Measurements from ENCODE around the gene PROCA1. TPM values are rescaled to one million over a fixed set of nuclear protein-coding genes. Genes with fewer than 3 reads are reported as not detected.

The PROCA1 gene
- polyA plus RNA-seq, 1 donor (not counting 4 experiments of a cell fraction or from before 2014, with no cell fraction given): 0.39 TPM

DNA sequence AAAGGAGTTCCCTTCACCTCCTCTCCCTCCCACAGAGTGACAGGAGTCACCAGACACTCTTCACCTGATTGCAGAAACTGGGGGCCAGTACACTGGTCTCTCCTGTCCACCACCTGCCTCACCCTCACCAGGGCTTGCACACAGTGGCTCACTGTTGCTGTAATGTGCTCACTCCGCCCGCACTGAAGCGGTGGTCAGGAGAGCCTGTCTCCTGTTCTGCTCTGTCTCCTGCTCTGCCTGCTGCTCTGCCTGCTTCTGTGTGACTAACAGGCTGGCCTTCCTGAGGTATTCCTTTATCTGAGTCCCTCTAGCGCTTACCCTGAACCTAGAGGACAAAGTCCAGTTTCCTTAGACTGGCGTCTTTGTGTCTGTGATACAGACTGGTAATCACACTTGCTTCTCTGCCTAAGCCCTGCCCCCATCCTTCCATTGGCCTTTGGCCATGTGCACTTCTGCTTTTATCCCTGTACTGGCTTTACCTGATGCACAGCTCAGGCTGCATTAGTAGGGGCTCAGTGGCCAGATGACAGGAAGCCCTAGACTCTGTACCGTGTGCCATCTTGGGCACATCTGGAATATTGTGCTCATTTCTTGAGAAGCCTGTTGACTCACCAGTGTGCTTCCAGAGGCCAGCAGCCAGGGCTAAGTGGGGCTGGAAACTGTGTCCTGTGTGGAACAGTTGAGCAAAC lies 13.3 kb downstream of the PROCA1 start:
- Histone ChIP-seq H3K4me3 (ENCODE audit: control insufficient read depth in 2 of 3, extremely low read depth in 1 of 3, insufficient read depth in 2 of 3, low read depth in 1 of 3, low read length in 3 of 3) (no peak overlapping the region), H3K4me1 (ENCODE audit: control insufficient read depth, extremely low read depth, insufficient read depth, low read length) (no peaks in the 10 kb centered on the region), H3K9me3 (ENCODE audit: control insufficient read depth, low read depth, low read length) (no peaks in the 10 kb centered on the region), H3K36me3 (ENCODE audit: control insufficient read depth in 2 of 2, extremely low read depth in 1 of 2, insufficient read depth in 2 of 2, low read length in 2 of 2) (peaks cover 61 to 65% of the 10 kb centered on the region in 2 experiments), H3K27ac (ENCODE audit: control insufficient read depth, insufficient read depth, low read length) (no peak overlapping the region), H3K9me1 (ENCODE audit: control insufficient read depth, extremely low read depth, insufficient read depth, low read length) (no peaks in the 10 kb centered on the region), H4K20me1 (ENCODE audit: control insufficient read depth, extremely low read depth, insufficient read depth, low read length) (no peaks in the 10 kb centered on the region), H3K4me2 (ENCODE audit: control insufficient read depth, extremely low read depth, insufficient read depth, low read depth, low read length) (no peak overlapping the region), H3K9ac (ENCODE audit: control insufficient read depth, extremely low read depth, insufficient read depth, low read length) (no peak overlapping the region), H3K27me3 (ENCODE audit: control insufficient read depth, extremely low read depth, insufficient read depth, low read length) (no peaks in the 10 kb centered on the region), H2AFZ (ENCODE audit: control insufficient read depth, low read length) (no peak overlapping the region), H3K79me2 (ENCODE audit: control insufficient read depth, insufficient read depth, low read length) (no peaks in the 10 kb centered on the region)
- DNase-seq (ENCODE audit: low read depth, low spot score): no peak
- TF ChIP-seq EZH2 (IDR thresholded peaks at IDR 0.05; ENCODE audit: low read length): no peak
- TF ChIP-seq CTCF (optimal IDR thresholded peaks at IDR 0.05 in 1 of 3, IDR thresholded peaks at IDR 0.05 in 1 of 3, conservative IDR thresholded peaks at IDR 0.05 in 1 of 3; ENCODE audit: extremely low read depth in 1 of 3, insufficient read depth in 2 of 3, low read length in 3 of 3): no peak
- FAIRE-seq: no peak
- dilution Hi-C loops (cut with MboI; ENCODE audit: extremely low pct_ligation_motif_present, low sequenced_read_pairs): no loop called here

- H3K4me3 ChIP-seq (ENCODE audit: control insufficient read depth in 2 of 3, extremely low read depth in 1 of 3, insufficient read depth in 2 of 3, low read depth in 1 of 3, low read length in 3 of 3): no peak overlapping the region
- DNase-seq (ENCODE audit: low read depth, low spot score): no peak
- no peaks in the 10 kb centered on the region for H3K9me3 ChIP-seq (ENCODE audit: control insufficient read depth, low read depth, low read length)
- H3K9ac ChIP-seq (ENCODE audit: control insufficient read depth, extremely low read depth, insufficient read depth, low read length): no peak overlapping the region
- H3K4me1 ChIP-seq (ENCODE audit: control insufficient read depth, extremely low read depth, insufficient read depth, low read length): no peaks in the 10 kb centered on the region
- no peak overlapping the region for H3K4me2 ChIP-seq (ENCODE audit: control insufficient read depth, extremely low read depth, insufficient read depth, low read depth, low read length)
- H3K27me3 ChIP-seq (ENCODE audit: control insufficient read depth, extremely low read depth, insufficient read depth, low read length): no peaks in the 10 kb centered on the region
- H3K36me3 ChIP-seq (ENCODE audit: control insufficient read depth in 2 of 2, extremely low read depth in 1 of 2, insufficient read depth in 2 of 2, low read length in 2 of 2): peaks cover 45 to 55% of the 10 kb centered on the region in 2 experiments
- no peaks in the 10 kb centered on the region for H3K9me1 ChIP-seq (ENCODE audit: control insufficient read depth, extremely low read depth, insufficient read depth, low read length)
- H3K27ac ChIP-seq (ENCODE audit: control insufficient read depth, insufficient read depth, low read length): no peak overlapping the region
- no peaks in the 10 kb centered on the region for H3K79me2 ChIP-seq (ENCODE audit: control insufficient read depth, insufficient read depth, low read length)
- TF ChIP-seq EZH2 (IDR thresholded peaks at IDR 0.05; ENCODE audit: low read length) (no peak), CTCF (optimal IDR thresholded peaks at IDR 0.05 in 1 of 3, IDR thresholded peaks at IDR 0.05 in 1 of 3, conservative IDR thresholded peaks at IDR 0.05 in 1 of 3; ENCODE audit: extremely low read depth in 1 of 3, insufficient read depth in 2 of 3, low read length in 3 of 3) (no peak)
- no peak for FAIRE-seq
- no peaks in the 10 kb centered on the region for H4K20me1 ChIP-seq (ENCODE audit: control insufficient read depth, extremely low read depth, insufficient read depth, low read length)
- H2AFZ ChIP-seq (ENCODE audit: control insufficient read depth, low read length): no peak overlapping the region
- dilution Hi-C loops (cut with MboI; ENCODE audit: extremely low pct_ligation_motif_present, low sequenced_read_pairs): no loop called here
Measured at GRCh38 chr17:28693869-28694268, 17.8 kb downstream of the PROCA1 start.

Measured in keratinocyte (primary cell).